GM12878 (cell line): Measurements from ENCODE around the gene OGDHL. TPM values are rescaled to one million over a fixed set of nuclear protein-coding genes. Genes with fewer than 3 reads are reported as not detected.

Experiments
- ATAC-seq: fragments of 200-7000 bp; cut with Tn5 transposase; 3 replicates; pipeline ENCODE4 v1.9.1; 2020; ENCODE audit warnings: mild to moderate bottlenecking, moderate library complexity
- BruUV-seq: library from RNA; stranded (reverse); fragments of 400-500 nt; replicated peaks from 2 replicates; lab custom pipeline; 2021; lab: Mats Ljungman, UMichigan
- CTCF ChIA-PET: fragments of 300-600 bp; sonication (Branson Sonifier 250); formaldehyde crosslinking; extraction: SDS; loops from one replicate; lab custom pipeline; 2021; ENCODE audit warnings: inconsistent platforms; lab: Yijun Ruan, JAX
- POLR2A ChIA-PET: fragments of 350-600 bp; formaldehyde crosslinking; extraction: SDS; loops from one replicate; lab custom pipeline; 2021; ENCODE audit warnings: inconsistent platforms; lab: Charles Lee
- RAD21 ChIA-PET: fragments of 300-600 bp; sonication (Branson Sonifier 250); formaldehyde crosslinking; loops from one replicate; lab custom pipeline; 2023; ENCODE audit warnings: antibody characterized with exemption; ENCODE audit not compliant: unreplicated experiment; lab: Charles Lee
- SMC1A ChIA-PET: fragments of 300-600 bp; sonication (Branson Sonifier 250); formaldehyde crosslinking; loops from one replicate; lab custom pipeline; 2023; ENCODE audit not compliant: unreplicated experiment, uncharacterized antibody; lab: Charles Lee
- DNase-seq: peaks from one replicate; pipeline ENCODE4 v3.0.0-alpha.2; 2011; ENCODE audit warnings: low read depth, low spot score
- FAIRE-seq: peaks from 3 replicates; lab custom pipeline; 2011; peaks lifted over from hg19 to GRCh38; lab: Jason Lieb, UNC
- H2AFZ ChIP-seq: 2 replicates; pipeline ENCODE4 v1.6.0; 2011; ENCODE audit warnings: low read depth, low read length, control low read depth; ENCODE audit not compliant: control insufficient read depth
- H3K27ac ChIP-seq: 2 replicates; pipeline ENCODE4 v1.5.1; 2011; ENCODE audit warnings: control low read depth; ENCODE audit not compliant: control insufficient read depth, insufficient read depth
- H3K27me3 ChIP-seq, 2 experiments: replicated peaks in 1 of 2; 2 replicates each; pipeline versions ENCODE4 v1.6.0 to v1.6.1; 2011; ENCODE audit warnings: low read length in 1 of 2; ENCODE audit not compliant: control insufficient read depth in 2 of 2, insufficient read depth in 2 of 2
- H3K36me3 ChIP-seq, 2 experiments: 2 replicates each; pipeline ENCODE4 v1.5.1; 2011; ENCODE audit warnings: low read length in 1 of 2; ENCODE audit not compliant: control insufficient read depth in 2 of 2, insufficient read depth in 2 of 2
- H3K4me1 ChIP-seq: 2 replicates; pipeline ENCODE4 v1.6.1; 2011; ENCODE audit warnings: mild to moderate bottlenecking, low read length, moderate library complexity, mixed read lengths; ENCODE audit not compliant: control insufficient read depth, insufficient read depth
- H3K4me2 ChIP-seq: 2 replicates; pipeline ENCODE4 v1.6.0; 2011; ENCODE audit warnings: control low read depth; ENCODE audit not compliant: control insufficient read depth, insufficient read depth
- H3K4me3 ChIP-seq: fragments of 200-600 bp; sonication (generic); 2 replicates; pipeline ENCODE4 v1.5.1; 2016
- H3K79me2 ChIP-seq: 2 replicates; pipeline ENCODE4 v1.6.0; 2011; ENCODE audit warnings: low read length; ENCODE audit not compliant: control insufficient read depth, insufficient read depth
- H3K9ac ChIP-seq: 2 replicates; pipeline ENCODE4 v1.8.0; 2011; ENCODE audit warnings: low read length, control low read depth, mixed read lengths; ENCODE audit not compliant: control insufficient read depth, insufficient read depth
- H3K9me3 ChIP-seq: replicated peaks from 3 replicates; pipeline ENCODE4 v1.5.1; 2011; ENCODE audit warnings: mild to moderate bottlenecking, low read length; ENCODE audit not compliant: control insufficient read depth, insufficient read depth
- H4K20me1 ChIP-seq: 2 replicates; pipeline ENCODE4 v1.6.0; 2011; ENCODE audit not compliant: control insufficient read depth, insufficient read depth
- CHD4 ChIP-seq: fragments of 200-600 bp; sonication (generic); IDR thresholded peaks from 2 replicates; pipeline ENCODE4 v1.6.1; 2016; ENCODE audit warnings: mild to moderate bottlenecking
- E4F1 ChIP-seq: fragments of 450-650 bp; IDR thresholded peaks from 2 replicates; pipeline ENCODE4 v1.6.1; 2018; ENCODE audit warnings: borderline replicate concordance, mild to moderate bottlenecking; ENCODE audit not compliant: partially characterized antibody
- EZH2 ChIP-seq: IDR thresholded peaks from 2 replicates; pipeline ENCODE4 v1.6.1; 2012; ENCODE audit warnings: low read depth, mild to moderate bottlenecking, control low read depth, inconsistent platforms, low read length, borderline replicate concordance; ENCODE audit not compliant: control insufficient read depth
- GATAD2B ChIP-seq: fragments of 450-650 bp; conservative IDR thresholded peaks from 2 replicates; pipeline ENCODE4 v1.6.1; 2017; ENCODE audit warnings: low read depth, mild to moderate bottlenecking, moderate library complexity
- HCFC1 ChIP-seq: fragments of 150-350 bp; IDR thresholded peaks from 2 replicates; pipeline ENCODE4 v1.6.1; 2014; ENCODE audit warnings: low read length
- HDGF ChIP-seq: fragments of 450-650 bp; IDR thresholded peaks from 2 replicates; pipeline ENCODE4 v1.6.1; 2016; ENCODE audit warnings: antibody characterized with exemption
- KDM1A ChIP-seq: fragments of 200-600 bp; sonication (generic); IDR thresholded peaks from 2 replicates; pipeline ENCODE4 v1.6.1; 2016; ENCODE audit warnings: borderline replicate concordance
- TAF1 ChIP-seq: IDR thresholded peaks from 2 replicates; pipeline ENCODE4 v1.6.1; 2011; ENCODE audit warnings: mild to moderate bottlenecking, low read depth, low read length, borderline replicate concordance
- YBX1 ChIP-seq: fragments of 450-650 bp; IDR thresholded peaks from 2 replicates; pipeline ENCODE4 v1.6.1; 2016; ENCODE audit warnings: antibody characterized with exemption
- ZSCAN29 ChIP-seq: fragments of 450-650 bp; IDR thresholded peaks from 2 replicates; pipeline ENCODE4 v1.6.1; 2017; ENCODE audit warnings: mild to moderate bottlenecking, moderate library complexity
- ZZZ3 ChIP-seq: IDR thresholded peaks from 2 replicates; pipeline ENCODE4 v1.6.1; 2011; ENCODE audit warnings: low read depth; ENCODE audit not compliant: control insufficient read depth, insufficient read length
- WGBS: methylation state at CpG from one replicate; pipeline ENCODE4 v1.1.6; 2016; ENCODE audit warnings: low lambda C conversion rate; ENCODE audit not compliant: insufficient replicate concordance, insufficient coverage; ENCODE audit errors: missing lambda C conversion rate; 5-methylcytosine and 5-hydroxymethylcytosine counted together
- in situ Hi-C: fragments of 300-500 bp; cut with MboI; formaldehyde crosslinking; loops from 9 replicates; pipeline ENCODE4 v1.14.3; 2018; ENCODE audit warnings: mixed read lengths
- intact Hi-C: fragments of 100-400 bp; cut with micrococcal nuclease; formaldehyde crosslinking; loops from one replicate; pipeline ENCODE4 v1.14.2; 2022; ENCODE audit not compliant: unreplicated experiment
- polyA plus RNA-seq, 11 experiments: library from polyadenylated mRNA; depleted of rRNA in 4 of 11; unstranded in 6 of 11; stranded (reverse) in 5 of 11; fragments of >200 nt; fragmentation: Nextera tagmentation in 4 of 11; fragmentation: Illumina TruSeq in 1 of 11; extraction: Ambion mirVana in 4 of 11; extraction: Trizol in 1 of 11; gene quantifications; 1 replicate in 1 of 11; 2 replicates in 10 of 11; pipeline versions ENCODE4 v1.2.1 to v1.2.3, GENCODE V29; 2011 to 2016; ENCODE audit warnings: inconsistent platforms in 2 of 11, missing spikeins in 2 of 11, low read depth in 1 of 11
- total RNA-seq, 4 experiments: library from RNA; depleted of rRNA in 3 of 4; stranded (reverse); fragments of >200 nt in 3 of 4; fragmentation: Illumina TruSeq in 1 of 4; extraction: Trizol in 1 of 4; gene quantifications; 2 replicates each; pipeline versions ENCODE4 v1.2.1 to v1.2.3, GENCODE V29; 2013 to 2021

Gene OGDHL
- total and polyA plus RNA-seq, 10 of the 15 experiments (the other 5 are each of a cell fraction or from before 2014, with no cell fraction given): 0.02 to 13.3 (median 0.34) TPM

DNA sequence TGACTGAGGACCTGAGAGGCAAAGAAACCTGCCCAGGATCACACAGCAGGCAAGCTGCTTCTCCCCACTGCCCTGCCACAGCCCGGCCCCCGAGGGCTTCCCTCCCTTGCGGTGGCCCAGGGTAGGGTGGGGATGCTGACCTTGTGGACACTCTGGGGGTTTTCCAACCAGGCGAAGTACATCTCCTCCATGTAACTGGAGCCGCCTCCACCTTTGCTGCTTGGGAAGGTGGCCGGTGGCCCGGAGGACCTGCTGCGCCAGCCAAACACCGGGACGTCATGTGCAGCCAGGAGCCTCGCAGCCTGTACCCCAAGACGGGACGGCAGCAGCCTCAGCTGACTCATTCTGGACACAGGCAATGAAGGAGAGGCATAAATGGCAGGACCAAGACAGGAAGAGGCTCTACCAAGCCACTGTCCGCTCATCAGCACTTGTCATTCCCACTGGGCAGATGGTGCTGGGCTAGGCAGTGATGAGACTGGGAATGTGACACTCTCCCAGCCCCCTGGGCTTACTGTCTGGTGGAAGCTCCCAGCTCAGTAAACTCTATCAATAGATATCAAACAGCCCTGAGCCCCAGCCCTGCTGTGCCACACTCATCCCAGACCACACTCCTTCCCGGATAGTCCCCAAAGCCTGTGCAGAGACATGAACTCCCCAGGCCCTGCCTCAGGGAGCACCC is 3.7 kb downstream of the OGDHL start:
- no peak for FAIRE-seq
- TF ChIP-seq HDGF (no peak), E4F1 (no peak), YBX1 (no peak), HCFC1 (no peak), KDM1A (no peak), CHD4 (no peak), ZZZ3 (no peak), EZH2 (no peak), ZSCAN29 (no peak), GATAD2B (no peak), TAF1 (no peak)
- BruUV-seq: no TSS peak
- Histone ChIP-seq H3K4me2 (no peak overlapping the region), H3K27ac (no peak overlapping the region), H3K79me2 (no peaks in the 10 kb centered on the region), H3K9ac (no peak overlapping the region), H3K36me3 (no peaks in the 10 kb centered on the region), H3K4me3 (no peak overlapping the region), H3K4me1 (no peaks in the 10 kb centered on the region), H4K20me1 (no peaks in the 10 kb centered on the region), H3K27me3 (no peaks in the 10 kb centered on the region), H3K9me3 (no peaks in the 10 kb centered on the region), H2AFZ (no peak overlapping the region)
- in situ Hi-C loops: no loop called here
- no peak for DNase-seq
- POLR2A ChIA-PET: no interaction called here
- WGBS: 63% methylated on average over 15 of the region's 15 CpGs
- SMC1A ChIA-PET: no interaction called here
- intact Hi-C loops: no loop called here
- CTCF ChIA-PET: interaction anchor here (0.6 kb wide), 1 partner anchor 163 kb away, joined by 3 read pairs; no protein-coding TSS in a partner anchor
- RAD21 ChIA-PET: no interaction called here
- ATAC-seq: no peak
